NB4 (cell line): ENCODE measurements around the gene MB21D2.

Experiments
- CTCF ChIP-seq: IDR thresholded peaks from one replicate; pipeline ENCODE4 v1.5.1; 2012; ENCODE audit warnings: low read depth, low read length
- POLR2A ChIP-seq: IDR thresholded peaks from 2 replicates; pipeline ENCODE4 v1.6.1; 2011; ENCODE audit warnings: mild to moderate bottlenecking; ENCODE audit not compliant: insufficient read length; ENCODE audit errors: extremely low read depth

- TF ChIP-seq CTCF (no peak), POLR2A (no peak)
Measured at GRCh38 chr3:192842711-192843110, 74.9 kb downstream of the MB21D2 start.
